GM13976 (cell line): ENCODE data around the gene OSBPL10.

Source experiments
- DNase-seq: peaks from one replicate; pipeline ENCODE4 v3.0.0; 2012; ENCODE audit warnings: low spot score
- CTCF ChIP-seq: IDR thresholded peaks from 2 replicates; pipeline ENCODE4 v1.5.1; 2012; ENCODE audit warnings: borderline replicate concordance, mild to moderate bottlenecking; ENCODE audit not compliant: insufficient read depth; ENCODE audit errors: extremely low read depth, missing control alignments, control extremely low read depth
- in situ Hi-C: fragments of 300-500 bp; cut with MboI; formaldehyde crosslinking; loops from one replicate; pipeline ENCODE4 v1.12.0; 2022; ENCODE audit warnings: low sequenced_read_pairs, mixed read lengths, inconsistent platforms; ENCODE audit not compliant: unreplicated experiment

OSBPL10 gene

GRCh38 chr3:31959951-31960792 is 20.9 kb downstream of the OSBPL10 start:
- DNase-seq: no peak
- TF ChIP-seq CTCF: no peak
- in situ Hi-C loops: no loop called here

- DNase-seq: no peak
- TF ChIP-seq CTCF: no peak
- in situ Hi-C loops: no loop called here
Measured at GRCh38 chr3:31959251-31959650, 21.8 kb downstream of the OSBPL10 start.

- no peak for DNase-seq
- in situ Hi-C loops: no loop called here
- TF ChIP-seq CTCF: no peak
Measured at GRCh38 chr3:31958701-31959152, 22.3 kb downstream of the OSBPL10 start.

GRCh38 chr3:31957106-31957505 is 24.0 kb downstream of the OSBPL10 start:
- in situ Hi-C loops: no loop called here

GRCh38 chr3:31955581-31955980 is 25.5 kb downstream of the OSBPL10 start:
- no peak for TF ChIP-seq CTCF
- in situ Hi-C loops: no loop called here
- DNase-seq: no peak

More at GRCh38 chr3:31957106-31957505, 24.0 kb downstream of the OSBPL10 start:
- TF ChIP-seq CTCF: no peak
- DNase-seq: no peak

GRCh38 chr3:31953636-31954035 is 27.4 kb downstream of the OSBPL10 start:
- no peak for TF ChIP-seq CTCF
- no peak for DNase-seq
- in situ Hi-C loops: no loop called here

- DNase-seq: no peak
- in situ Hi-C loops: no loop called here
- no peak for TF ChIP-seq CTCF
Measured at GRCh38 chr3:31953091-31953490, 28.0 kb downstream of the OSBPL10 start.
